ENCODE data around the gene CHST8. TPM values are rescaled to one million over a fixed set of nuclear protein-coding genes. Genes with fewer than 3 reads are reported as not detected.

The CHST8 gene
- total RNA-seq, 2 donors from 2014 or later, result 1.6 to 3.8 TPM

DNA sequence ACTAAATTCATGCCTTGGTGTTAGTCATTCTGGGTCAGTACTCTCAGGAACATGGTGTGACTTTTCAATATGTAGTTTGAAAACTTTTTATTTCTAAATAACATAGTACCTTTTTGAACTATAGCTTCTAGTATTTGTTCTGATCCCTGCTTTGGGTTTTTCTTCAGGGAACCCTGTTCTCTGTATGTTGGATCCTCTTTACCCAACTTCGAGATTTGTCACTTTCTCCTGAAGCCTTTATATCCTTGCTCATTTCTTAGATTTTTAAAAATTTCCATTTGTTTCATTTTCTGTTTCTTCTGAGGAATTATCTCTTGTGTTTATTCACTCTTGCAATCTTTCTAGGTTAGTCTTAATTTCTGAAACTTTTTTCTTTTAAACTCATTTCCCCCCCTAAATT, 12.4 kb upstream of the CHST8 start:
- no peak overlapping the region for H3K4me3 ChIP-seq (ENCODE audit: low read length)
- no peak overlapping the region for H3K27ac Mint-ChIP-seq
- H3K9ac ChIP-seq (ENCODE audit: extremely low read depth, low read length, poor library complexity, severe bottlenecking), result no peak overlapping the region
- no peak for DNase-seq
- TF ChIP-seq, protein P1, sequence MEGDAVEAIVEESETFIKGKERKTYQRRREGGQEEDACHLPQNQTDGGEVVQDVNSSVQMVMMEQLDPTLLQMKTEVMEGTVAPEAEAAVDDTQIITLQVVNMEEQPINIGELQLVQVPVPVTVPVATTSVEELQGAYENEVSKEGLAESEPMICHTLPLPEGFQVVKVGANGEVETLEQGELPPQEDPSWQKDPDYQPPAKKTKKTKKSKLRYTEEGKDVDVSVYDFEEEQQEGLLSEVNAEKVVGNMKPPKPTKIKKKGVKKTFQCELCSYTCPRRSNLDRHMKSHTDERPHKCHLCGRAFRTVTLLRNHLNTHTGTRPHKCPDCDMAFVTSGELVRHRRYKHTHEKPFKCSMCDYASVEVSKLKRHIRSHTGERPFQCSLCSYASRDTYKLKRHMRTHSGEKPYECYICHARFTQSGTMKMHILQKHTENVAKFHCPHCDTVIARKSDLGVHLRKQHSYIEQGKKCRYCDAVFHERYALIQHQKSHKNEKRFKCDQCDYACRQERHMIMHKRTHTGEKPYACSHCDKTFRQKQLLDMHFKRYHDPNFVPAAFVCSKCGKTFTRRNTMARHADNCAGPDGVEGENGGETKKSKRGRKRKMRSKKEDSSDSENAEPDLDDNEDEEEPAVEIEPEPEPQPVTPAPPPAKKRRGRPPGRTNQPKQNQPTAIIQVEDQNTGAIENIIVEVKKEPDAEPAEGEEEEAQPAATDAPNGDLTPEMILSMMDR (conservative IDR thresholded peaks at IDR 0.05), result no peak
- no peak overlapping the region for H3K4me3 Mint-ChIP-seq
- no peaks in the 10 kb centered on the region for H3K36me3 ChIP-seq (ENCODE audit: control insufficient read depth, insufficient read depth, low read length)
- peaks cover 11% of the 10 kb centered on the region for H3K4me1 Mint-ChIP-seq
- no peak overlapping the region for H3K27ac ChIP-seq (ENCODE audit: low read depth, low read length)
- 85 to 100% methylated on average over 1 of the region's 1 CpG for WGBS, 2 experiments (ENCODE audit: insufficient coverage in 1 of 2, insufficient read length in 1 of 2)
- peaks cover 17% of the 10 kb centered on the region for H3K9me3 ChIP-seq (ENCODE audit: control insufficient read depth, low read length)
- H3K27me3 Mint-ChIP-seq (ENCODE audit: insufficient read depth), result no peaks in the 10 kb centered on the region
- peaks cover 24% of the 10 kb centered on the region for H3K9me3 Mint-ChIP-seq
- no peaks in the 10 kb centered on the region for H3K27me3 ChIP-seq (ENCODE audit: control insufficient read depth, insufficient read depth, low read length, poor library complexity, severe bottlenecking)
- H3K36me3 Mint-ChIP-seq (ENCODE audit: low read depth), result no peaks in the 10 kb centered on the region
- H3K4me1 ChIP-seq (ENCODE audit: control insufficient read depth, insufficient read depth, low read length), result no peaks in the 10 kb centered on the region

DNA sequence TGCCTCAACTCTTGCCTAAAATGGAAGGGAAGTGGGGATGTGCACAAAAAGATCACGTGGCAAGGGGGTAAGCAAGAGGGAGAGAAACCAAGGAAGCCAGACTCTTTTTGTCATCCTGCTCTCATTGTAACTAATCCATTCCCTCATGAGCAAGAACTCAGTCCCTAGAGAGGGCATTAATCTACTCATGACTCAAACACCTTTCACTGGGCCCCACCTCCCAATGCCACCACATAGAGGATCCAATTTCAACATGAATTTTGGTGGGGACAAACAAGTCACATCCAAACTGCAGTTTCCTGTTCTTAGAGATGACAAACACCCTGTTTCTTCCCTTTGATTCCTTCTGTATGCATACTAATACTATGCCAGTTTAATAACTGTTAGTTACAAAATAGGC, 11.2 kb upstream of the CHST8 start:
- Mint-ChIP-seq H3K27me3 (ENCODE audit: insufficient read depth) (peaks cover 3% of the 10 kb centered on the region), H3K4me1 (peaks cover 11% of the 10 kb centered on the region), H3K36me3 (ENCODE audit: low read depth) (no peaks in the 10 kb centered on the region), H3K9me3 (peaks cover 24% of the 10 kb centered on the region), H3K27ac (no peak overlapping the region), H3K4me3 (no peak overlapping the region)
- no peak for DNase-seq
- WGBS, 2 experiments (ENCODE audit: insufficient coverage in 1 of 2, insufficient read length in 1 of 2), result 75% methylated on average over 1 of the region's 1 CpG; no CpG with 5 or more reads in 1 of the 2 experiments
- TF ChIP-seq, protein P1 (conservative IDR thresholded peaks at IDR 0.05), result no peak
- H3K9me3 ChIP-seq (ENCODE audit: control insufficient read depth, low read length), result peaks cover 17% of the 10 kb centered on the region
- no peak overlapping the region for H3K4me3 ChIP-seq (ENCODE audit: low read length)
- H3K27ac ChIP-seq (ENCODE audit: low read depth, low read length), result no peak overlapping the region
- no peak overlapping the region for H3K9ac ChIP-seq (ENCODE audit: extremely low read depth, low read length, poor library complexity, severe bottlenecking)
- no peaks in the 10 kb centered on the region for H3K36me3 ChIP-seq (ENCODE audit: control insufficient read depth, insufficient read depth, low read length)
- no peaks in the 10 kb centered on the region for H3K27me3 ChIP-seq (ENCODE audit: control insufficient read depth, insufficient read depth, low read length, poor library complexity, severe bottlenecking)
- no peaks in the 10 kb centered on the region for H3K4me1 ChIP-seq (ENCODE audit: control insufficient read depth, insufficient read depth, low read length)

DNA sequence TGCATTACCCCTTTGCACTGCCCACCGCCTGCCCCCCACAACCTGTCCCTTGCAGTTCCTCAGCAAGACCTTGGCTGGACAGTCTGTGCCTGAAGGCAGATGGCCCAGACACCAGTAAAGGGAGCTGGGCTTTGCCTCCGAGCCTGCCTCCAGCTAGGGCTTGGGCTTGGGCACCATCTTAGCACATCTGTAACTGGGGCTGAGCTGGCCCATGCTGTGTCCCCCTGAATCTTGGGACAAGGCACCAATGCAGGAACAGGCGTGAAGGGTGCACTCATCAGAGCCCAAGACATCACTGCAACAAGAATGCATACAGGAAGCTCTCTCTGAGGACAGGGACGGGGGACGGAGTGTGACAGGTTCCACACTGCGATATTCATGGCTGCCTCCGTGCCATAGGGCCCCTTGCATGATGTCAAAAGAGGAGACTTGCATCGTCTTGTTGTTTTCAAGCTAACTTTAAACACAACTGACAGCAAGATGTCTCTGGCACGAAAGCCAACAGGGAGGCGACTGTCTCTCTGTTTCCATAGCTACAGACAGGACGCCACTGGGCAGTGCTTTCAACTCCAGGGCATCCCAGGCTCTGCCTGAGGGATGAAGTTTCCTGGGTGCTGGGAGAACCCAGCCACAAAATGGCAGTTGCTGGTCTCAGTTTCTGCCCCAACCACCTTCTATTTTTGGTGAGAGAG, 8.7 kb upstream of the CHST8 start:
- H3K9me3 ChIP-seq (ENCODE audit: control insufficient read depth, low read length), result peaks cover 17% of the 10 kb centered on the region
- Mint-ChIP-seq H3K27me3 (ENCODE audit: insufficient read depth) (peaks cover 15% of the 10 kb centered on the region), H3K27ac (no peak overlapping the region), H3K36me3 (ENCODE audit: low read depth) (no peaks in the 10 kb centered on the region), H3K4me1 (peaks cover 11% of the 10 kb centered on the region), H3K4me3 (no peak overlapping the region), H3K9me3 (peaks cover 24% of the 10 kb centered on the region)
- WGBS, 2 experiments (ENCODE audit: insufficient coverage in 1 of 2, insufficient read length in 1 of 2), result 80 to 88% methylated on average over 8 to 11 of the region's 11 CpGs
- no peaks in the 10 kb centered on the region for H3K4me1 ChIP-seq (ENCODE audit: control insufficient read depth, insufficient read depth, low read length)
- no peaks in the 10 kb centered on the region for H3K36me3 ChIP-seq (ENCODE audit: control insufficient read depth, insufficient read depth, low read length)
- TF ChIP-seq, protein P1 (conservative IDR thresholded peaks at IDR 0.05), result no peak
- DNase-seq, result no peak
- no peak overlapping the region for H3K9ac ChIP-seq (ENCODE audit: extremely low read depth, low read length, poor library complexity, severe bottlenecking)
- H3K27ac ChIP-seq (ENCODE audit: low read depth, low read length), result no peak overlapping the region
- H3K27me3 ChIP-seq (ENCODE audit: control insufficient read depth, insufficient read depth, low read length, poor library complexity, severe bottlenecking), result peaks cover 10% of the 10 kb centered on the region
- H3K4me3 ChIP-seq (ENCODE audit: low read length), result no peak overlapping the region

Measured in endodermal cell (in vitro differentiated cells).